Kidney (tissue), 14 donors: ENCODE results near the gene CDH6. TPM values are rescaled to one million over a fixed set of nuclear protein-coding genes. Genes with fewer than 3 reads are reported as not detected.

ENCODE experiments used
- DNase-seq, 5 donors: peaks; one replicate each; pipeline ENCODE4 v3.0.0-alpha.2; 2013 to 2020
- FAIRE-seq: peaks from 2 replicates; lab custom pipeline; 2012; peaks lifted over from hg19 to GRCh38; lab: Jason Lieb, UNC
- H3K27ac ChIP-seq, 2 donors: one replicate each; pipeline ENCODE4 v1.7.0; 2013; ENCODE audit warnings: low read depth in 2 of 2, low read length in 2 of 2, inconsistent platforms in 1 of 2
- H3K27me3 ChIP-seq: one replicate; pipeline ENCODE4 v1.7.1; 2013; ENCODE audit warnings: low read length, inconsistent platforms; ENCODE audit not compliant: control insufficient read depth, insufficient read depth
- H3K36me3 ChIP-seq, 3 donors: one replicate each; pipeline versions ENCODE4 v1.7.0 to v1.7.1; 2013; ENCODE audit warnings: low read length in 3 of 3, control low read depth in 1 of 3, inconsistent platforms in 1 of 3; ENCODE audit not compliant: insufficient read depth in 3 of 3, control insufficient read depth in 2 of 3
- H3K4me1 ChIP-seq, 3 donors: one replicate each; pipeline versions ENCODE4 v1.7.0 to v1.7.1; 2013; ENCODE audit warnings: low read length in 3 of 3, inconsistent platforms in 1 of 3, low read depth in 1 of 3; ENCODE audit not compliant: control insufficient read depth in 2 of 3, insufficient read depth in 2 of 3
- H3K4me3 ChIP-seq, 3 donors: one replicate each; pipeline versions ENCODE4 v1.7.0 to v1.8.1; 2013; ENCODE audit warnings: low read length in 3 of 3, control low read depth in 1 of 3, inconsistent platforms in 1 of 3
- H3K9ac ChIP-seq, 3 donors: one replicate each; pipeline versions ENCODE4 v1.7.0 to v1.7.1; 2013; ENCODE audit warnings: low read length in 3 of 3, control low read depth in 1 of 3, inconsistent platforms in 1 of 3
- H3K9me3 ChIP-seq, 3 donors: one replicate each; pipeline versions ENCODE4 v1.7.0 to v1.7.1; 2013; ENCODE audit warnings: low read length in 3 of 3, control low read depth in 1 of 3, inconsistent platforms in 1 of 3; ENCODE audit not compliant: control insufficient read depth in 2 of 3, insufficient read depth in 1 of 3
- intact Hi-C: fragments of 100-400 bp; cut with DNase I; formaldehyde crosslinking; loops from one replicate; pipeline ENCODE4 v1.11.1; 2022
- polyA plus RNA-seq: library from polyadenylated mRNA; stranded (reverse); fragments of 350-450 nt; fragmentation: Illumina TruSeq; extraction: RNeasy Lipid Tissue Mini Kit (QIAGEN cat#74804); gene quantifications from one replicate; pipeline ENCODE4 v1.2.3, GENCODE V29; 2014; ENCODE audit warnings: low read depth, low replicate concordance; ENCODE audit not compliant: insufficient read depth
- total RNA-seq: library from RNA; stranded (reverse); fragmentation: NEBNext Ultra II Directional; extraction: Animal tissue kit (Norgen Biotek cat#: 25700); gene quantifications from one replicate; pipeline ENCODE4 v1.2.1, GENCODE V29; 2021
- TF ChIP-seq, protein P1 (sequence below): IDR thresholded peaks from 3 replicates; pipeline ENCODE4 v1.5.1; 2012; ENCODE audit warnings: mild to moderate bottlenecking, moderate library complexity, borderline replicate concordance; ENCODE audit not compliant: insufficient read depth; ENCODE audit errors: extremely low read depth
- donor health status: control.
- donor health status: control.
- donor health status: control.
- donor health status: control.
- donor health status: control.
- donor health status: DM: yes; HTN: yes; CAD: no.
- donor health status: Normal renal cell carcinoma (clear cell type).

Gene CDH6
- total and polyA plus RNA-seq, 2 donors from 2014 or later = 21.8 to 196 TPM

GRCh38 chr5:31186672-31187267 is 6.7 kb upstream of the CDH6 start:
- Histone ChIP-seq H3K4me3 (no peak overlapping the region), H3K36me3 (no peaks in the 10 kb centered on the region), H3K27me3 (no peaks in the 10 kb centered on the region), H3K4me1 (no peaks in the 10 kb centered on the region), H3K27ac (no peak overlapping the region), H3K9me3 (no peaks in the 10 kb centered on the region), H3K9ac (no peak overlapping the region)
- FAIRE-seq = peak; percentile 30
- TF ChIP-seq, protein P1, sequence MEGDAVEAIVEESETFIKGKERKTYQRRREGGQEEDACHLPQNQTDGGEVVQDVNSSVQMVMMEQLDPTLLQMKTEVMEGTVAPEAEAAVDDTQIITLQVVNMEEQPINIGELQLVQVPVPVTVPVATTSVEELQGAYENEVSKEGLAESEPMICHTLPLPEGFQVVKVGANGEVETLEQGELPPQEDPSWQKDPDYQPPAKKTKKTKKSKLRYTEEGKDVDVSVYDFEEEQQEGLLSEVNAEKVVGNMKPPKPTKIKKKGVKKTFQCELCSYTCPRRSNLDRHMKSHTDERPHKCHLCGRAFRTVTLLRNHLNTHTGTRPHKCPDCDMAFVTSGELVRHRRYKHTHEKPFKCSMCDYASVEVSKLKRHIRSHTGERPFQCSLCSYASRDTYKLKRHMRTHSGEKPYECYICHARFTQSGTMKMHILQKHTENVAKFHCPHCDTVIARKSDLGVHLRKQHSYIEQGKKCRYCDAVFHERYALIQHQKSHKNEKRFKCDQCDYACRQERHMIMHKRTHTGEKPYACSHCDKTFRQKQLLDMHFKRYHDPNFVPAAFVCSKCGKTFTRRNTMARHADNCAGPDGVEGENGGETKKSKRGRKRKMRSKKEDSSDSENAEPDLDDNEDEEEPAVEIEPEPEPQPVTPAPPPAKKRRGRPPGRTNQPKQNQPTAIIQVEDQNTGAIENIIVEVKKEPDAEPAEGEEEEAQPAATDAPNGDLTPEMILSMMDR = peak; percentile 52
- intact Hi-C loops = no loop called here
- peak in 2 of 5 donors; percentile 66 to 77 for DNase-seq

DNA sequence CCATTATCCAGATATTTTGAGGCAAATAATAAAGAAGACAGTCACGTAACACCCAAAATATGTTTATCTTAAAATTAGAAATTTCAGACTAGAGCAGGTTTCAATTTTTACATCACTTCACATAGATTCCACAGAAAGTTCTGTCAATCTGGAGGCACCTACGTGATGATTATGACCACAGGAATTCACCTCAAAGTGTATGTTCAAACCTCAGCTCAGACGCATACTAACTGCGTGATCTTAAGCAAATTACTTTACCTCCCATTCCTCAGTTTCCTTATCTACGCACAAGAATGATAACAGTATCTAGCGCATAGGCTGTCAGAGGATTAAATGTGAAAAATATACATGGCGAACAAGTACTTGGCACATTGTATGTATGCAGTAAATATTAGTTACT is 5.9 kb upstream of the CDH6 start:
- TF ChIP-seq, protein P1 = no peak
- no peaks in the 10 kb centered on the region for H3K36me3 ChIP-seq
- H3K4me1 ChIP-seq = no peaks in the 10 kb centered on the region
- no peak overlapping the region for H3K9ac ChIP-seq
- intact Hi-C loops = no loop called here
- no peaks in the 10 kb centered on the region for H3K27me3 ChIP-seq
- DNase-seq = no peak
- no peak overlapping the region for H3K4me3 ChIP-seq
- no peaks in the 10 kb centered on the region for H3K9me3 ChIP-seq
- no peak overlapping the region for H3K27ac ChIP-seq
- FAIRE-seq = no peak

DNA sequence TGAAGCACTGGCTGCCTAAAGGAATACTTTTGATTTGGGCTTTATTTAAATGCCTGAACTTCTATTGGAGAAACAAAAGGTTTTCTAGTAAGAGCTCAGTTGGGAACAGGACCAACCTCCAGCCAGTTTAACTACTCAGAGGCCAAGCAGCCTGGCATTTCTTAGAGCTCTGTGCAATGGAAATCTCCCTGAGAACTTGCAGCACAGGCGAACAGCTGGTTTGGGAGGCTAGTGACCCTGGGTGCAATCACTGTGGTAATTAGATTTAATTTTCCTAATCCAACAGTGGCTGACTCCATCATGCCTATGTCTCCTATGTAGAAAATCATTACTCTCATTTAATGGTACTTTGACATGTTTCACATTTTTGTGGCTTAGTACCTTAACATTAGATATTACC is 1.0 kb upstream of the CDH6 start:
- Histone ChIP-seq H3K27me3 (peaks cover 9% of the 10 kb centered on the region), H3K4me1 (peaks cover 0 to 7% (median 4%) of the 10 kb centered on the region in 3 donors), H3K9me3 (no peaks in the 10 kb centered on the region), H3K36me3 (no peaks in the 10 kb centered on the region), H3K27ac (no peak overlapping the region), H3K4me3 (peak overlapping the region in 2 of 3 donors; percentile 31 to 42), H3K9ac (no peak overlapping the region)
- TF ChIP-seq, protein P1 = no peak
- DNase-seq = peak in 1 of 5 donors; percentile 15
- intact Hi-C loops = no loop called here
- no peak for FAIRE-seq
